Stimulated activated CD4-positive, alpha-beta T cell treated with anti-CD3 and anti-CD28 coated beads, Interleukin-2, amount 100 ng/mL, for 24 hours (primary cell): ENCODE measurements around the gene ADCY2.

ENCODE experiments used
- DNase-seq, 2 donors: peaks; one replicate each; pipeline ENCODE4 v3.0.0-alpha.2; 2020

The ADCY2 gene

DNA sequence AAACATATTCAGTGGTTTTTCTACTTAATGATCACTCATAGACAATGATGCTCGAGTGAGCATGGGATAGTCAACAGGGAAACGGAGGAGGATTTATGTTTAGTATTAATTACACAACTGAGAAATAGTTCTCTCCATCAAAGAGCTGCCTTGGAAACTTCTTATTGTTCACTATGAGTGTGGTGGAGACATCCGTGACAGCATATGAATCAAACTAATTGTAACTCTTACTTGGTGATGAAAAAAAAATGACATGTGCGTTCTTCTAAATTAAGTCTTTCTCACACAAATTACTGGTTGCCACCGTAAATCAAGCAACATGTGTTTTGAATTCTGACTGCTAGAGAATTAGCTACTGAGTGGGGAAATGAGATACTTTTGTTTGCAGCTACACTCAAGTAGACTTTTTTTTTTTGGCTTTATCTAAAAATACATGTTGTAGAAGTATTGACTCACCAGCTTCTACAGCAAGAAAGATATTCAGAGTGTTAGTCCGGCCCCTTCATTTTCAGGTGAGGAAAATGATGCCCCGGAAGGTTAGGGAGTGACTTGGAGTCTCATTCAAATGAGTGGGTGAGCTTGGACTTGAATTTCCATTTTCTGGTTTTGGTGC, 275.5 kb downstream of the ADCY2 start:
- DNase-seq = no peak

GRCh38 chr5:7673658-7674057, 277.7 kb downstream of the ADCY2 start:
- DNase-seq = no peak

DNA sequence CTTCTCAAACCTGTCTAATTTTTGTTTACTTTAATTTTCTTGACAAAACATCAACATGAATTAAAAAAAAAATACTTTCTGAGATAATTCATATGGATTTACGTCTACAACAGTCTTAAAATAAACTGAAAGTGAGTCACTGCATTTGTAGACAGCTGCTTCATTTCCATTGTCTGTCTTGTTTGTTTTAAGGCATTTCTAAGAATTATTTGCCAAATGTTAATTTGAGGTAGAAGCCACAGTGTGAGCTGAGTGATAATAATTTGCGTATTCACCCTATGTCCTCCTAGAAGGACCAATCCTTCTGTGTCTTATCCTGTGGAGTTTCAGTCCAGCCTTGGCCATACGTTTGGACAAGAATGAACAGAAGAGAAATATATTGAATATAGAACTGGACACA, 280.5 kb downstream of the ADCY2 start:
- DNase-seq = no peak

DNA sequence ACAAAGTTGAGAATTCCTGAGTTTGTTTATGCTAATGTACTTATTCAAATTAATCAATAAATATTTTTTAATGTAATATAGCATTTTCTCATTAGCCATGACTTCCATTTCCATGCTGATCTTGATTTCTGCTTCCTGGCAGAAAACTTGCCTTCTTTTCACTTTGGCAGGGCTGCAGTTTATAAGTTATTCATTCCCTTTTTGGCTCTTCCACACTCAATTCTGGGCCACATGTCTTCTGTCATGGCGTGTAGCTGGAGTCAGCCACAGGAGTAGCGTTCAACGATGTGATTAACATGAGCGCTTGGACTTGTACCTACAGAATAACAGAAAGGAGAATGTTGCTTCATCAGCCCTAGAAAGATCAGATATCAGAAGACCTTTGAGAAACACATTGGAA, 282.1 kb downstream of the ADCY2 start:
- no peak for DNase-seq

GRCh38 chr5:7679663-7680062, 283.7 kb downstream of the ADCY2 start:
- DNase-seq = no peak

- no peak for DNase-seq
These were observed 284.3 kb downstream of the ADCY2 start for GRCh38 chr5:7680260-7680659.

DNA sequence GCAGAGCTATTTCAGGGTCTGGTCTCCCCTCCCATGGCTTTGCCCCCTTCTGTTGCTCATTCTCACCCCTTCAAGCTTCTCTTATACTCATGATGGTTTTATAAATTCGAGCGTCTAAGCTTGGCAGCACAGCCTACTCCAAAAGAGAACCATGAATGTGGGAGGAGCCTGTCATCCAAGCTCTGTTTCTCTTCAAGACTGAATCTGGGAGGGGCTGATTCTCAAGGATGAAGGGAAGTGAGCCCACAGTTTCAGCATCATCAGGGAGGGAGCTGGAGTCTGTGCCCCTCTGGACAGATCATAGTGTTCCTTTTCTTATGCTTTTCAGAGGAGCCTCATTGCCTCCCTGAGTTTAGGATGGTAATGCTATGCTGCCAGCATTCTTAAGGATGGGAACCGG, 286.4 kb downstream of the ADCY2 start:
- DNase-seq = no peak

DNA sequence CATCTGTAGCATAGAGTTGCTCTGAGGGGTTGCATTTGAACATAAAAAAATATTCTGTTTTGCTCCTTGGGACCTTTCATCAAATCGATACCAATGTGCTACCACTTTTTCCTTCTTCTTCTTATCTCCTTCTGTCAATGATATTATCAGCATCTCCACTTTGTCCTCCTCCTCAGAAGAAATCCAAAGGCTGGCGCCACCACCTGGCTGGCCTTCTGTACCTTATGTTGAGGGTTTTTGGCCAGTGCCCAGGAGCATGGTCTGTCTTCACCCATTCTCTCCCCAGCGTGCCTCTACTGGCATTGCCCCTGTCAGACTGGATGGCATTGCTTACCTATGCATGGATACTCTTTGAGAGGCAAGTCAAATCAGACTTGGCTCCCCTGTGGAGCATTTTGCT, 287.8 kb downstream of the ADCY2 start:
- DNase-seq = no peak

GRCh38 chr5:7684826-7685225, 288.9 kb downstream of the ADCY2 start:
- no peak for DNase-seq

DNA sequence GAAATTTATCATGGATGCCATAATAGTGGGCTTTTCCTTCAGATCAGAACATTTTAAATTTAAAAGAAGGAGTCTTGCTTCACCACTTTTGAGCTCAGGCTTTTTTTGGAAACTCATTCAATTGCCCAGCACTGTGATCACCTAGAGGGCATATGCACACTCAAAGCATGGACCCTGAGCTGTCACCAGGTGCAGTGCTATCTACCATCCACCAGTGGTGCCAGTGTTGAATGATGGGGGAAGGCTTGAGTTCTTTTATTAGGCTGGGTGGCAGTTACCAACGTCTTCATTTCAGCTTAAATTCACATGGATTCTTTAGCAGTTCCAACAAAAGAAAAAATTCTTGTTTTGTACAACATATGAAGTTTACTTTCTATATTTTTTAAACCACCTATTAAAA, 290.9 kb downstream of the ADCY2 start:
- no peak for DNase-seq

GRCh38 chr5:7690557-7690956, 294.6 kb downstream of the ADCY2 start:
- no peak for DNase-seq

- DNase-seq = no peak
These were observed 309.3 kb downstream of the ADCY2 start for GRCh38 chr5:7705261-7705660.

- no peak for DNase-seq
These were observed 309.8 kb downstream of the ADCY2 start for GRCh38 chr5:7705736-7706135.

DNA sequence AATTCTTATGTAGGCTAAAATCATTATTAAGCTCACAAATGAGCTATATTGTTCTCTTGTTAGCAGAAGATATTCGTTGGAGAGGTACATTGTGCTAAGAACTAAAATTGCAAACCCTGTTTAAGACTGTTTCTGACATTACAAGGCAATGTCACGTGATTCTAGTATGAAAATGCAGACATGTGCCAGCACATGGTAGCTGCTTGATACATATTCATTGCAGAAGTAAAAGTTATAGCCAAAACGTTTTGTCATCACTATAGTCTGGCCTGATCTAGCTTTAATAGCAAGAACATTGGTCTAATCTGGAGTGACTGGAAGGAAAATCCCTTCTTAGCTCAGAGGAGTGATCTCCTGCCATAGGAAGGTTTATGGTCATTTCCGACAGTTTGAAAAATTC, 310.3 kb downstream of the ADCY2 start:
- DNase-seq = no peak

DNA sequence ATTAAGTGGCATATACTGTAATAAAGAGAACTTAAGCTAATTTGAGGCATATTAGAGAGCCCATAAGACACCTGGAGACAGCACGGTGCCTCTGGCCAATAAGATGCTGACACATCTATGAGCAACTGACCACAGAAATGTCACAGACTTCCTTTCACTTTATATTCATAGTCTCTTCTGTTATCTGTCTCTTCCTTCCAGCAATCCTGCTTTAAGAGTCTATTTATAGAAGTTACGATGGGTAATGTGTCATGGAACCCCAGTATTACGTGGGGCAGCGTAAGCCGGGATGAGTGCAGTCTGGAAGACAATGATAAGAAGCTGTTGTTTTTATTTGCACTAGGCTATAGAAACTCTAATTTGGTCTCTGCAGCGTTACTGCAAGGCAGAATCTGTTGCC, 318.2 kb downstream of the ADCY2 start:
- DNase-seq = no peak

DNA sequence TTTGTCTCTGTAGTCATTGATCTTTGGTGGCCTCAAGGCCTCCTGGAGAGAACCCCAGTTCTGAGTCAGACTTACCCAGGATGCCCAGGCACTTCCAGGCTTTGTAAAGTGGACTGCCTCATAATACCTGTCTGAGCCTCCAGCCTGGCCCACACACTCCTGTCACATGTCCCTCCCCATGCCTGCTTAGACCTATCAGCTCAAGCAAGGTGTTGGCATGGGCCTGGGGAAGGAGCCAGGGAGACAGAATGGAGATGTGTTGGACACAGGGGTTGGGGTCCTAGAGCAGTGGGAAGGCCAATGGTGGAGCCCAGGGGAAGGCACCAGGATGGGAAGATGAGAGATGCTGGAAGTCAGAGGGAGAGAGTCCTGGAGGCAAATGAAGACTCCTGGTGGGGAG, 318.8 kb downstream of the ADCY2 start:
- DNase-seq = no peak

GRCh38 chr5:7717691-7718090, 321.8 kb downstream of the ADCY2 start:
- DNase-seq = no peak

GRCh38 chr5:7728076-7728475, 332.1 kb downstream of the ADCY2 start:
- no peak for DNase-seq

- DNase-seq = no peak
These were observed 345.6 kb downstream of the ADCY2 start for GRCh38 chr5:7741415-7742065.

DNA sequence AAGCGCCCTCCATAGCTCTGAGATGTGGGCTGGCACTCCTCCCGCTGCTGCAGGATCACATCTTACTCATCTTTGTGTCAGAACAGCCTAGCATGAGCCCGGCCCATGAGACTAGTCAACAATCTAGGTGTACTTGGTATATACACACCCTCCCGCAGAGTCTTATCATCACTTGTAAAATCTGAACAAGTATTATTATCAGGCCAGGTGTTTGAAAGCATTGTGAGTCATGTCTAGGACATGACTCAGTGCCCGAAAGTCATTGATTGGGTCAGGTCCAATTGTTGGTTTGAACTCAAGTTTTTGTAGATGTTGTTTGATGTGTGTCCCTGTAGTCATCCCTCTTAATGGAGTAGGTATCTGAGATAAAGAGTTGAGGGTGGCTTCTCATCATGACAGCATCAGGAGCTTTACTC, 346.3 kb downstream of the ADCY2 start:
- no peak for DNase-seq

- peak; percentile 53 to 63 for DNase-seq
These were observed 350.1 kb downstream of the ADCY2 start for GRCh38 chr5:7745882-7746610.

- DNase-seq = no peak
These were observed 351.8 kb downstream of the ADCY2 start for GRCh38 chr5:7747728-7748127.

DNA sequence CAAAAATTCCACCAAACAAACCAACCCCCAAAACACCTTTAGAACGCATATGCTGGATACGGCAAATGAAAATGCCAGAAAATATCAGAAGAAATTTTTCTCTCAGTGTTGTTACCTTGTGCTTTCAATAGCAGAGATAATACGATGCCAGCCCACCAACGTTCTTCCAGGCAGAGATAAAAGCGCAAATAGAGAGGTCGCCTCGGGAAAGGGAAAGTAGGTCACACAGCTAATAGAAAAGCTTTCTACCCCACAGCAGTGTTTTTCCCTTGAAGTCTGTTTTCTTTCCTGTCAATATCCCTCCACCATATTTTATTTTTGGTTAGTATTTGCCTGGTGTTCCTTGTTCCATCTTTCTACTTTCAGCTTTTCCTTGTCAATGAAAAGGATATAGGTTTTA, 353.7 kb downstream of the ADCY2 start:
- DNase-seq = no peak

DNA sequence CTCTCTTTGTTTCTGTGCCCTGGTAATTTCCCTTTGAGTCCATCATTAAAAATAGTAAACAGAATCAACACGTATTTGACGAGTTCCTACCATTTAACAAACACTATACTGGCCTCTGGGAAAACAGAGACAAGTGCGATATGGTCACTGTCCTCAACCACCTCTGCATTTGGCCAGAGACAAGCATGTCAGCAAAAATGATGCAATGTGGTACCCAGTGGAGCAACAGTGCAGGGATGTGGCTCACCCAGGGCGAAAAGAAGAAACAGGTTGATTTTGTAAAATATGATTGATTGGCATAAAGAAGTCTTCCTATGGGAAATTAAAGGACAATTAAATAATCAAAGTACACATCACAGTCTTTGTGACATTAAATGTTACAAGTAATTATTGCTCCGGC, 355.9 kb downstream of the ADCY2 start:
- DNase-seq = no peak

- DNase-seq = no peak
These were observed 357.2 kb downstream of the ADCY2 start for GRCh38 chr5:7753181-7753580.
